Measurements from ENCODE around the gene TMEM150B. TPM values are rescaled to one million over a fixed set of nuclear protein-coding genes. Genes with fewer than 3 reads are reported as not detected.

TMEM150B gene
- total RNA-seq, 1 experiment from 2014 or later = not detected

DNA sequence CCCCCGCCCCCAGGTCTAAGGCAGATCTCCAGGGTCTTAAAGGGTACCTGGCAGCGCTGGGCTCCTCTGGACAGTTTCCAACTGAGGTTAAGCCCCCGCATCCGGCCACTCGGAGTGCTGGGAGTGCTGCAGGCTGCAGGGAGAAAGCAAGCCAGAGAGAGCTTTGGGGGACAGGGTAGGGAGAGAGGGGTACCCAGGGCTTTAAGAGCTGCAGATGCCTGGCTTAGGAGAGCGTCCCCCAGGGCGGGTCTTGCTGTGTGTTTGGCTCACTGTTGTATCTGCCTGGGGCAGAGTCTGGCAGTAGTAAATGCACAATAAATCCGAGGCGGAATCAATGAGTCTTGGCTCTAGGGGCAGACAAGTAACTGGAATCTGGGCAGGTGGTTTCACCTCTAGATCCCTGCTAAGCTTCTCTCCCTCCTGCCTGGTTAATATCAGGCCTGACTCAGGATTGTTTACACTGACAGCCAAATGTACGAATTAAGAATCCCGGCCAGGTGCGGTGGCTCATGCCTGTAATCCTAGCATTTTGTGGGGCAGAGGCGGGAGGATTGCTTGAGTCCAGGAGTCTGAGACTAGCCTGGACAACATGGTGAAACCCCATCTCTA lies 30.2 kb upstream of the TMEM150B start:
- Histone ChIP-seq H3F3A (ENCODE audit: low read length, unreplicated experiment) (no peaks in the 10 kb centered on the region), H4K20me1 (ENCODE audit: low read length) (no peaks in the 10 kb centered on the region), H3K9ac (ENCODE audit: low read length) (no peak overlapping the region), H3K79me2 (ENCODE audit: low read length) (no peaks in the 10 kb centered on the region), H3K4me1 (ENCODE audit: insufficient read depth, low read length) (peaks cover 45% of the 10 kb centered on the region), H3K9me3 (ENCODE audit: low read length) (no peaks in the 10 kb centered on the region), H3K4me2 (ENCODE audit: low read length) (peak overlapping the region; percentile 19), H3K9me2 (replicated peaks; ENCODE audit: low read length) (no peaks in the 10 kb centered on the region), H3K36me3 (ENCODE audit: low read depth, low read length) (no peaks in the 10 kb centered on the region), H3K27me3 (ENCODE audit: low read length) (peaks cover 17% of the 10 kb centered on the region), H3K4me3 (ENCODE audit: low read length) (no peak overlapping the region), H2AFZ (ENCODE audit: low read length) (peak overlapping the region; percentile 5; the same call in 1 of the 2 replicates), H3K27ac (ENCODE audit: low read length) (no peak overlapping the region)
- BruUV-seq (replicated peaks) = no TSS peak
- ATAC-seq (peak; percentile 14), DNase-seq (peak; percentile 66)
- POLR2A ChIA-PET (ENCODE audit: unreplicated experiment) = interaction anchor here (0.6 kb wide), 1 partner anchor 14 kb away, joined by 3 read pairs; no protein-coding TSS in a partner anchor
- intact Hi-C loops (cut with micrococcal nuclease) = loop anchor here (2.0 kb wide), 1 partner anchor 17 kb away; the partner anchor contains the start of gene KMT5C
- CTCF ChIA-PET = no interaction called here
- no peak for TF ChIP-seq EZH2phosphoT487 (IDR thresholded peaks at IDR 0.05; ENCODE audit: borderline replicate concordance, low read length)
- TF ChIP-seq EZH2 (IDR thresholded peaks at IDR 0.05; ENCODE audit: low read length, unreplicated experiment) = no peak
- TF ChIP-seq, protein P1, sequence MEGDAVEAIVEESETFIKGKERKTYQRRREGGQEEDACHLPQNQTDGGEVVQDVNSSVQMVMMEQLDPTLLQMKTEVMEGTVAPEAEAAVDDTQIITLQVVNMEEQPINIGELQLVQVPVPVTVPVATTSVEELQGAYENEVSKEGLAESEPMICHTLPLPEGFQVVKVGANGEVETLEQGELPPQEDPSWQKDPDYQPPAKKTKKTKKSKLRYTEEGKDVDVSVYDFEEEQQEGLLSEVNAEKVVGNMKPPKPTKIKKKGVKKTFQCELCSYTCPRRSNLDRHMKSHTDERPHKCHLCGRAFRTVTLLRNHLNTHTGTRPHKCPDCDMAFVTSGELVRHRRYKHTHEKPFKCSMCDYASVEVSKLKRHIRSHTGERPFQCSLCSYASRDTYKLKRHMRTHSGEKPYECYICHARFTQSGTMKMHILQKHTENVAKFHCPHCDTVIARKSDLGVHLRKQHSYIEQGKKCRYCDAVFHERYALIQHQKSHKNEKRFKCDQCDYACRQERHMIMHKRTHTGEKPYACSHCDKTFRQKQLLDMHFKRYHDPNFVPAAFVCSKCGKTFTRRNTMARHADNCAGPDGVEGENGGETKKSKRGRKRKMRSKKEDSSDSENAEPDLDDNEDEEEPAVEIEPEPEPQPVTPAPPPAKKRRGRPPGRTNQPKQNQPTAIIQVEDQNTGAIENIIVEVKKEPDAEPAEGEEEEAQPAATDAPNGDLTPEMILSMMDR (conservative IDR thresholded peaks at IDR 0.05; ENCODE audit: low read depth, low read length) = no peak

DNA sequence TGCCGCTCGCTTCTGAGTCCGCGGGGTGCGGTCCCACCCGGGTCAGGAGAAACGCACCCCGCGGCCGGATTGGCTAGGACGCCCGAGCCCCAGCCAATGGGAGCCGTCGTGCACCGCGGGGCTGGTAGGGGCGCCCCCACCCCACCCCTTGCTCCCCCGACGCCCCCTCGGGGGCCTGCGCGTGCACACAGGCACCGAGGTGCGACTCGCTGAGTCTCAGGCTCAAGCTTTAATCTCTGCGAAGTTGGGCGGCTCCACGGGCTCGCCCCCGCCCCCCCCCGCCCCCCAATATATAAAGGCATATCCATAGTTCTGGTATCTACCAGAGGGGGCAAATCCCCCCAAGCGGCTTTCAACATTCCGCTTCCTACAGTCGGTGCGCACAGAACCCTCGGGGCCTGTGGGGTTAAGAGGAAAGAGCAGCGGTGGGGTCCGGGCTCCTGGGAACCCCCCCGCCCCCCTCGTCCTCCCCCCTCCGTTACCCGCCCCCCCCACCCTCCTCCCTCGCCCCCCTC lies 29.6 kb upstream of the TMEM150B start, which contains the start of gene COX6B2:
Gene COX6B2 (minus strand): TSS at position 22 of the 515 bp plus-strand sequence. CDS start 198 bp downstream, outside the sequence.
- ChIA-PET CTCF (no interaction called here), POLR2A (ENCODE audit: unreplicated experiment) (interaction anchor here (0.6 kb wide), 1 partner anchor 13 kb away, joined by 3 read pairs; no protein-coding TSS in a partner anchor)
- H3K27ac ChIP-seq (ENCODE audit: low read length) = no peak within 1 kb of the TSS
- no peaks in the 10 kb centered on the region for H4K20me1 ChIP-seq (ENCODE audit: low read length)
- peak within 1 kb of the TSS; percentile 70 for H2AFZ ChIP-seq (ENCODE audit: low read length)
- H3K79me2 ChIP-seq (ENCODE audit: low read length) = no peaks in the 10 kb centered on the region
- intact Hi-C loops (cut with micrococcal nuclease) = loop anchor here (2.0 kb wide), 1 partner anchor 16 kb away; the partner anchor contains the start of gene KMT5C
- peak within 1 kb of the TSS; percentile 48 for H3K9ac ChIP-seq (ENCODE audit: low read length)
- H3K27me3 ChIP-seq (ENCODE audit: low read length) = peaks cover 17% of the 10 kb centered on the region
- no TSS peak for BruUV-seq (replicated peaks)
- H3F3A ChIP-seq (ENCODE audit: low read length, unreplicated experiment) = no peaks in the 10 kb centered on the region
- H3K4me3 ChIP-seq (ENCODE audit: low read length) = peak within 1 kb of the TSS; percentile 68
- H3K9me3 ChIP-seq (ENCODE audit: low read length) = no peaks in the 10 kb centered on the region
- H3K36me3 ChIP-seq (ENCODE audit: low read depth, low read length) = no peaks in the 10 kb centered on the region
- TF ChIP-seq, protein P1 (conservative IDR thresholded peaks at IDR 0.05; ENCODE audit: low read depth, low read length) = no peak
- TF ChIP-seq EZH2phosphoT487 (IDR thresholded peaks at IDR 0.05; ENCODE audit: borderline replicate concordance, low read length) (no peak), EZH2 (IDR thresholded peaks at IDR 0.05; ENCODE audit: low read length, unreplicated experiment) (no peak)
- H3K4me1 ChIP-seq (ENCODE audit: insufficient read depth, low read length) = peaks cover 45% of the 10 kb centered on the region
- ATAC-seq = no peak
- peak within 1 kb of the TSS; percentile 91 for H3K4me2 ChIP-seq (ENCODE audit: low read length)
- DNase-seq = no peak
- no peaks in the 10 kb centered on the region for H3K9me2 ChIP-seq (replicated peaks; ENCODE audit: low read length)

All from PC-3 (cell line).